Kidney epithelial cell (primary cell): ENCODE data around the gene P4HB. TPM values are rescaled to one million over a fixed set of nuclear protein-coding genes. Genes with fewer than 3 reads are reported as not detected.
A peak's percentile ranks its signal among the peaks of the same experiment; 100 is the strongest.

Experiments used
- DNase-seq: peaks from one replicate; pipeline ENCODE4 v3.0.0-alpha.2; 2010; ENCODE audit warnings: low read depth
- H3K27me3 ChIP-seq: 2 replicates; pipeline ENCODE4 v1.6.0; 2011; ENCODE audit warnings: low read length; ENCODE audit not compliant: control insufficient read depth, insufficient read depth
- H3K36me3 ChIP-seq: 2 replicates; pipeline ENCODE4 v1.5.1; 2011; ENCODE audit warnings: low read length; ENCODE audit not compliant: control insufficient read depth, insufficient read depth
- H3K4me3 ChIP-seq: 2 replicates; pipeline ENCODE4 v1.5.1; 2011; ENCODE audit warnings: low read depth, mild to moderate bottlenecking, control low read depth, low read length
- total RNA-seq: library from RNA; depleted of rRNA; stranded (reverse); fragments of >200 nt; gene quantifications from 2 replicates; pipeline ENCODE4 v1.2.3, GENCODE V29; 2015
- TF ChIP-seq, protein P1 (sequence below): IDR thresholded peaks from 2 replicates; pipeline ENCODE4 v1.5.1; 2011; ENCODE audit warnings: mild to moderate bottlenecking, moderate library complexity, low read length, control low read depth, inconsistent platforms; ENCODE audit not compliant: insufficient read depth, poor library complexity, severe bottlenecking

Gene P4HB
- total RNA-seq, 1 donor from 2014 or later, result 870 TPM

GRCh38 chr17:81819708-81820107, 40.6 kb downstream of the P4HB start:
- no peak for DNase-seq
- Histone ChIP-seq H3K36me3 (peaks cover 1% of the 10 kb centered on the region), H3K4me3 (no peak overlapping the region), H3K27me3 (peaks cover 9% of the 10 kb centered on the region)
- TF ChIP-seq, protein P1, sequence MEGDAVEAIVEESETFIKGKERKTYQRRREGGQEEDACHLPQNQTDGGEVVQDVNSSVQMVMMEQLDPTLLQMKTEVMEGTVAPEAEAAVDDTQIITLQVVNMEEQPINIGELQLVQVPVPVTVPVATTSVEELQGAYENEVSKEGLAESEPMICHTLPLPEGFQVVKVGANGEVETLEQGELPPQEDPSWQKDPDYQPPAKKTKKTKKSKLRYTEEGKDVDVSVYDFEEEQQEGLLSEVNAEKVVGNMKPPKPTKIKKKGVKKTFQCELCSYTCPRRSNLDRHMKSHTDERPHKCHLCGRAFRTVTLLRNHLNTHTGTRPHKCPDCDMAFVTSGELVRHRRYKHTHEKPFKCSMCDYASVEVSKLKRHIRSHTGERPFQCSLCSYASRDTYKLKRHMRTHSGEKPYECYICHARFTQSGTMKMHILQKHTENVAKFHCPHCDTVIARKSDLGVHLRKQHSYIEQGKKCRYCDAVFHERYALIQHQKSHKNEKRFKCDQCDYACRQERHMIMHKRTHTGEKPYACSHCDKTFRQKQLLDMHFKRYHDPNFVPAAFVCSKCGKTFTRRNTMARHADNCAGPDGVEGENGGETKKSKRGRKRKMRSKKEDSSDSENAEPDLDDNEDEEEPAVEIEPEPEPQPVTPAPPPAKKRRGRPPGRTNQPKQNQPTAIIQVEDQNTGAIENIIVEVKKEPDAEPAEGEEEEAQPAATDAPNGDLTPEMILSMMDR, result no peak

GRCh38 chr17:81817758-81818147, 42.6 kb downstream of the P4HB start:
- no peak overlapping the region for H3K4me3 ChIP-seq
- no peak for DNase-seq
- peaks cover 9% of the 10 kb centered on the region for H3K27me3 ChIP-seq
- peaks cover 1% of the 10 kb centered on the region for H3K36me3 ChIP-seq
- TF ChIP-seq, protein P1, result no peak

- DNase-seq, result no peak
- peaks cover 19% of the 10 kb centered on the region for H3K27me3 ChIP-seq
- no peak overlapping the region for H3K4me3 ChIP-seq
- TF ChIP-seq, protein P1, result no peak
- H3K36me3 ChIP-seq, result no peaks in the 10 kb centered on the region
These were observed 44.7 kb downstream of the P4HB start for GRCh38 chr17:81815646-81815986.

GRCh38 chr17:81814748-81815645, 45.3 kb downstream of the P4HB start:
- peak; percentile 47 for DNase-seq
- Histone ChIP-seq H3K27me3 (peaks cover 25% of the 10 kb centered on the region), H3K36me3 (no peaks in the 10 kb centered on the region), H3K4me3 (no peak overlapping the region)
- TF ChIP-seq, protein P1, result no peak

DNA sequence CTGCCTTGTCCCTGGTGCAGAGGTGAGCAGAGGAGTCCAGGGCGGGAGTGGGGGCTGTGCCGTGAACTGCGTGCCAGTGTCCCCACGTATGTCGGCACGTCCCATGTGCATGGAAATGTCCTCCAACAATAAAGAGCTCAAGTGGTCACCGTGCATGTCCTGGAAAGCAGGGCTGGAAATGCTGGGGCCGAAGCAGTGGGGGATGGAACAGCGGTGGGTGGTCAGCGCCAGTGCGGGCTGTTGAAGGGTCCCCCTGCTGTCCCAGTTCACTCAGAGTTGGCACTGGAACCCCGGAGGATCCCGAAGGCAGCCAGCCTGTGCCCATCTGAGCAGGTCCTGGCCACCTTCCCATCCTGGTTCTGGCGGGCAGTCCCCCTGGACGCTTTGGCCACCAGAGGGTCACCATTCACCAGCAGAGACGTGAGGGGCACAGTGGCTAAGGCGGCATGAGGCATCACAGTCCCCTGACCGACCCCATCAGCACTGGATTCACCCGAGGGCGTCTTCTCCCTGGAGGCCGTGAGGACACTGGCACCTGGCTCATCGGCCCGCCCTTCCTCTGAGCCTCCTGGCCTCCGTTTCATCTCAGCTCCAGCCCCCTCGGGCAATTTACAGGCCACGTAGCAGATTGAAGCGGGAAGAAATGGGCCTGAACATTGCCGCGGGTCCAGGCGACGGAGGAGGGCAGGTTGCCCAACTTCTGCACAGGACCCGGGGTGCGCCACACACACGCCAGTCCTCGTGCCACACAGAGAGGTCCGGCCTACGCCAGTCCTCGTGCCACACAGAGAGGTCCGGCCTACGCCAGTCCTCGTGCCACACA, 46.3 kb downstream of the P4HB start:
- TF ChIP-seq, protein P1, result no peak
- no peak overlapping the region for H3K4me3 ChIP-seq
- no peaks in the 10 kb centered on the region for H3K36me3 ChIP-seq
- DNase-seq, result no peak
- peaks cover 29% of the 10 kb centered on the region for H3K27me3 ChIP-seq

DNA sequence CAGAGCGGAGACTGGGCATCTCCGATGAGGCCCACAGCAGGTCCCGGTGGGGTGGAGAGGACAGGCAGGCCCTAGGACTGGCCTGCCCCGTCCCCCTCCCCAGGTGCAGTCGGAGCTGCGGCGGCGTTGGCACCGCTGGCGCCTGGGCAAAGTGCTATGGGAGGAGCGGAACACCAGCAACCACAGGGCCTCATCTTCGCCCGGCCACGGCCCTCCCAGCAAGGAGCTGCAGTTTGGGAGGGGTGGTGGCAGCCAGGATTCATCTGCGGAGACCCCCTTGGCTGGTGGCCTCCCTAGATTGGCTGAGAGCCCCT, 47.0 kb downstream of the P4HB start:
- H3K36me3 ChIP-seq, result no peaks in the 10 kb centered on the region
- no peak overlapping the region for H3K4me3 ChIP-seq
- TF ChIP-seq, protein P1, result no peak
- peaks cover 34% of the 10 kb centered on the region for H3K27me3 ChIP-seq
- DNase-seq, result no peak
